Measurements from ENCODE around the gene MSX1. TPM values are rescaled to one million over a fixed set of nuclear protein-coding genes. Genes with fewer than 3 reads are reported as not detected.

The MSX1 gene
- polyA plus RNA-seq, 2 donors, result 0.36 to 0.37 TPM

- Histone ChIP-seq H3K9me3 (ENCODE audit: control insufficient read depth in 2 of 2, insufficient read depth in 1 of 2, low read depth in 1 of 2, low read length in 1 of 2) (no peaks in the 10 kb centered on the region), H3K4me3 (ENCODE audit: low read depth in 1 of 2, low read length in 2 of 2) (no peak overlapping the region), H3K4me1 (ENCODE audit: control insufficient read depth in 2 of 2, insufficient read depth in 2 of 2, low read length in 1 of 2) (no peaks in the 10 kb centered on the region), H3K27me3 (ENCODE audit: control insufficient read depth in 1 of 2, insufficient read depth in 2 of 2, low read length in 2 of 2) (no peaks in the 10 kb centered on the region), H3K27ac (ENCODE audit: low read depth in 2 of 2, low read length in 1 of 2) (no peak overlapping the region), H3K36me3 (ENCODE audit: control insufficient read depth in 2 of 2, insufficient read depth in 2 of 2, low read length in 1 of 2) (no peaks in the 10 kb centered on the region)
- WGBS, 2 donors, result 53 to 61% methylated on average over 16 of the region's 16 CpGs
Measured at GRCh38 chr4:4838936-4839810, 20.3 kb upstream of the MSX1 start.

DNA sequence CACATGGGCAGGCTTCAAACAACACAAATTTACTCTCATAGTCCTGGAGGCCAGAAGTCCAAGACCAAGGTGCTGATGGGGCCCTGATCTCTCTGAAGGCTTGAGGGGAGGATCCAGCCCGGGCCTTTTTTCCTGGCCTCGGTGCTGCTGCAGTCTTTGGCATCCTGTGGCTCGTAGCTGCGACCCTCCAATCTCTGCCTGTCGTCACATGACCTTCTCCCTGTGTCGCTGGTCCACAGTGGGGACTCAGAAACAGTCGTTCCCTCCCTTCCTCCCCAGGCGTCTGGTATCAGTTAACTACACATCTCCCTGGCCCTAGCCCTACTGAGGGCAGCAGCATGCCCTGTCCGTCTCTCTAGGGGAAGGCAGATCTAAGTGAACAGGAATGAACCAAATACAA lies 19.1 kb upstream of the MSX1 start:
- no peak overlapping the region for H3K4me3 ChIP-seq (ENCODE audit: low read depth in 1 of 2, low read length in 2 of 2)
- no peaks in the 10 kb centered on the region for H3K27me3 ChIP-seq (ENCODE audit: control insufficient read depth in 1 of 2, insufficient read depth in 2 of 2, low read length in 2 of 2)
- no peaks in the 10 kb centered on the region for H3K36me3 ChIP-seq (ENCODE audit: control insufficient read depth in 2 of 2, insufficient read depth in 2 of 2, low read length in 1 of 2)
- H3K9me3 ChIP-seq (ENCODE audit: control insufficient read depth in 2 of 2, insufficient read depth in 1 of 2, low read depth in 1 of 2, low read length in 1 of 2), result no peaks in the 10 kb centered on the region
- H3K27ac ChIP-seq (ENCODE audit: low read depth in 2 of 2, low read length in 1 of 2), result no peak overlapping the region
- H3K4me1 ChIP-seq (ENCODE audit: control insufficient read depth in 2 of 2, insufficient read depth in 2 of 2, low read length in 1 of 2), result no peaks in the 10 kb centered on the region
- WGBS, 2 donors, result 43 to 46% methylated on average over 9 of the region's 9 CpGs

GRCh38 chr4:4841156-4841555 lies 18.3 kb upstream of the MSX1 start:
- no peaks in the 10 kb centered on the region for H3K27me3 ChIP-seq (ENCODE audit: control insufficient read depth in 1 of 2, insufficient read depth in 2 of 2, low read length in 2 of 2)

DNA sequence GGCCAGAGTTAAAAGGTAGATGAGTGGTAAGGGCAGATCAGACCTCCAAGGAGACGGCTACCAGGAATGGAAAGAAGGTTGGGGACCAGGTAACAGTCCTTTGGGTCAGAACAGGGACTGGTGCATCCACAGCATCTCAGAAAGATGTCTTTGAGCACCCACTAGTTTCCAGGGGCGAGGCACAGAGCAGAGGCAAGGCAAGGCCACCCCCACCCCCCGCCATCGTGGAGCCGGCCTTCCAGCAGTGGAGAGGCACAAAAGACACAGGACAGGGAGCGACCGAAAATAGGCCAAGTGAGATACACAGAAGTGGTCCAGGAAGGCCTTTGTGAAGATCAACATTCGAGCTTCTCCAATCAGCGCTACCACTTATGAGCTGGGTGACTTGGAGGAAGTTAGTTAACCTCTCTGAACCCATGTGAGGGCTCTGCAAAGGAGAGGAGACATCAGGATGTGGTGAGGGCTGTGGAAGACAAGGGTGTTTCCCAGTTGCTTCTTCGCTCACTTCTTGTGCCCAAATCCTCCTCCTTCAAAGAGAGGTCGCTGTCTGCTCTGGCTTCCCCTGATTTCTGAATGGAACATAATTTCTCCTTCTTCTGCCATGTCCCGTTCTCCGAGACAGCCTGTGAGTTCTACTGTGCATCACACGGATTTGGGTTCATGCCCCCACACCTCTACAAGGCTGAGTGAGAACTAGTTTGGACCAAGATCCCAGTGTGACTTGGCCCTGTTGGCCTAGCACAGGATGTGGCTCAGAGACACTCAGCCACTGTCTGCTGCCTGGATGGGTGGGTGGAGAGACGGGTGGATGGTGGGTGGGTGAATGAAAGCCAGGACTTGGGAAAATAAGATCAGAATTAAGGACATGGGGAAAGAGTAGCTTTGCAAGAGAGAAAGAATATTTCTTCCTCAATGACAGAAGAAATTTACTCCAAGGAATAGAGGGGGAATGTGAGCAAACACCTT lies 16.7 kb upstream of the MSX1 start:
- no peaks in the 10 kb centered on the region for H3K36me3 ChIP-seq (ENCODE audit: control insufficient read depth in 2 of 2, insufficient read depth in 2 of 2, low read length in 1 of 2)
- no peaks in the 10 kb centered on the region for H3K27me3 ChIP-seq (ENCODE audit: control insufficient read depth in 1 of 2, insufficient read depth in 2 of 2, low read length in 2 of 2)
- no peaks in the 10 kb centered on the region for H3K4me1 ChIP-seq (ENCODE audit: control insufficient read depth in 2 of 2, insufficient read depth in 2 of 2, low read length in 1 of 2)
- no peak overlapping the region for H3K4me3 ChIP-seq (ENCODE audit: low read depth in 1 of 2, low read length in 2 of 2)
- peaks cover 0 to 2% of the 10 kb centered on the region in 2 donors for H3K9me3 ChIP-seq (ENCODE audit: control insufficient read depth in 2 of 2, insufficient read depth in 1 of 2, low read depth in 1 of 2, low read length in 1 of 2)
- WGBS, 2 donors, result 81 to 84% methylated on average over 15 of the region's 15 CpGs
- H3K27ac ChIP-seq (ENCODE audit: low read depth in 2 of 2, low read length in 1 of 2), result no peak overlapping the region

More at GRCh38 chr4:4841156-4841555, 18.3 kb upstream of the MSX1 start:
- Histone ChIP-seq H3K27ac (ENCODE audit: low read depth in 2 of 2, low read length in 1 of 2) (no peak overlapping the region), H3K4me3 (ENCODE audit: low read depth in 1 of 2, low read length in 2 of 2) (no peak overlapping the region), H3K9me3 (ENCODE audit: control insufficient read depth in 2 of 2, insufficient read depth in 1 of 2, low read depth in 1 of 2, low read length in 1 of 2) (no peaks in the 10 kb centered on the region), H3K36me3 (ENCODE audit: control insufficient read depth in 2 of 2, insufficient read depth in 2 of 2, low read length in 1 of 2) (no peaks in the 10 kb centered on the region), H3K4me1 (ENCODE audit: control insufficient read depth in 2 of 2, insufficient read depth in 2 of 2, low read length in 1 of 2) (no peaks in the 10 kb centered on the region)
- WGBS, 2 donors, result 80 to 83% methylated on average over 9 of the region's 9 CpGs

GRCh38 chr4:4843635-4844291 lies 15.7 kb upstream of the MSX1 start:
- H3K9me3 ChIP-seq (ENCODE audit: control insufficient read depth in 2 of 2, insufficient read depth in 1 of 2, low read depth in 1 of 2, low read length in 1 of 2), result peaks cover 0 to 4% of the 10 kb centered on the region in 2 donors
- H3K36me3 ChIP-seq (ENCODE audit: control insufficient read depth in 2 of 2, insufficient read depth in 2 of 2, low read length in 1 of 2), result no peaks in the 10 kb centered on the region
- 27 to 28% methylated on average over 16 of the region's 16 CpGs for WGBS, 2 donors
- no peak overlapping the region for H3K27ac ChIP-seq (ENCODE audit: low read depth in 2 of 2, low read length in 1 of 2)
- no peaks in the 10 kb centered on the region for H3K27me3 ChIP-seq (ENCODE audit: control insufficient read depth in 1 of 2, insufficient read depth in 2 of 2, low read length in 2 of 2)
- no peak overlapping the region for H3K4me3 ChIP-seq (ENCODE audit: low read depth in 1 of 2, low read length in 2 of 2)
- no peaks in the 10 kb centered on the region for H3K4me1 ChIP-seq (ENCODE audit: control insufficient read depth in 2 of 2, insufficient read depth in 2 of 2, low read length in 1 of 2)

DNA sequence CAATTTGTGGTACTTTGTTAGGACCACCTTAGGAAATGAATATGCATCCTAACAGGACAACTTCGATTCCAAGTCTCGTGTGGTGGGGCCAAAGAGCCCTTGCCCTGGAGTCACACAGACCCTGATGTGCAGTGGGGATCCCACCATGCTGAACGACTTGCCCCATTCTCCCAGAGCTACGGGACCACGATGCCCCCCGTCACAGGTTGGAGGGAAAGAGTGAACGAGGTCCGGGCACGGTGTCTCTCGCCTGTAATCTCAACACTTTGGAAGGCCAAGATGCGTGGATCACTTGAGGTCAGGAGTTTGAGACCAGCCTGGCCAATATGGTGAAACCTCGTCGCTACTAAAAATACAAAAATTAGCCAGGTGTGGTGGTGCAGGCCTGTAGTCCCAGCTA lies 14.4 kb upstream of the MSX1 start:
- Histone ChIP-seq H3K27ac (ENCODE audit: low read depth in 2 of 2, low read length in 1 of 2) (no peak overlapping the region), H3K4me3 (ENCODE audit: low read depth in 1 of 2, low read length in 2 of 2) (no peak overlapping the region), H3K27me3 (ENCODE audit: control insufficient read depth in 1 of 2, insufficient read depth in 2 of 2, low read length in 2 of 2) (no peaks in the 10 kb centered on the region), H3K36me3 (ENCODE audit: control insufficient read depth in 2 of 2, insufficient read depth in 2 of 2, low read length in 1 of 2) (no peaks in the 10 kb centered on the region), H3K9me3 (ENCODE audit: control insufficient read depth in 2 of 2, insufficient read depth in 1 of 2, low read depth in 1 of 2, low read length in 1 of 2) (peaks cover 0 to 4% of the 10 kb centered on the region in 2 donors), H3K4me1 (ENCODE audit: control insufficient read depth in 2 of 2, insufficient read depth in 2 of 2, low read length in 1 of 2) (no peaks in the 10 kb centered on the region)
- 90 to 93% methylated on average over 13 of the region's 13 CpGs for WGBS, 2 donors

DNA sequence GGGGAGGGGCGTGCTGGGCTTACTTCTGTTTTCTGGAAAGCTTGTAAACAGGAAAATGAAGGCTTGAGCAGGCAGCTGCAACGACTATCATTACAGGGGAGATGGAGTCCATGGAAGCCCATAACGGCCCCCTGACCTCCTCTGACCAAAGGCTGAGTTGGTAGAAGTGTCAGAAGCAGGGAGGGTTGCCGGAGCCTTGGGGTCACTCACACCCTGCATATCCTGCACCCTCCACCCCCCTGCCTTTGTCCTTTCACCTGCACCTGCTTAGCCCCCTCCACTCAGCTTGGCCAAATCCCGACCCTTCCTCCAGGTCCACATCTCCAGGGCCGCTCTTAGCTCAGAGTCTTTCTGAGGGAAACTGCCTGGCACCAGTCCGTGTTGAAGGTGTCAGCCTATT lies 12.5 kb upstream of the MSX1 start:
- no peak overlapping the region for H3K27ac ChIP-seq (ENCODE audit: low read depth in 2 of 2, low read length in 1 of 2)
- peaks cover 4 to 7% of the 10 kb centered on the region in 2 donors for H3K27me3 ChIP-seq (ENCODE audit: control insufficient read depth in 1 of 2, insufficient read depth in 2 of 2, low read length in 2 of 2)
- peaks cover 0 to 6% of the 10 kb centered on the region in 2 donors for H3K9me3 ChIP-seq (ENCODE audit: control insufficient read depth in 2 of 2, insufficient read depth in 1 of 2, low read depth in 1 of 2, low read length in 1 of 2)
- H3K36me3 ChIP-seq (ENCODE audit: control insufficient read depth in 2 of 2, insufficient read depth in 2 of 2, low read length in 1 of 2), result no peaks in the 10 kb centered on the region
- whole genome bisulfite sequencing, 2 donors, result 53 to 64% methylated on average over 7 of the region's 7 CpGs
- no peak overlapping the region for H3K4me3 ChIP-seq (ENCODE audit: low read depth in 1 of 2, low read length in 2 of 2)
- no peaks in the 10 kb centered on the region for H3K4me1 ChIP-seq (ENCODE audit: control insufficient read depth in 2 of 2, insufficient read depth in 2 of 2, low read length in 1 of 2)

DNA sequence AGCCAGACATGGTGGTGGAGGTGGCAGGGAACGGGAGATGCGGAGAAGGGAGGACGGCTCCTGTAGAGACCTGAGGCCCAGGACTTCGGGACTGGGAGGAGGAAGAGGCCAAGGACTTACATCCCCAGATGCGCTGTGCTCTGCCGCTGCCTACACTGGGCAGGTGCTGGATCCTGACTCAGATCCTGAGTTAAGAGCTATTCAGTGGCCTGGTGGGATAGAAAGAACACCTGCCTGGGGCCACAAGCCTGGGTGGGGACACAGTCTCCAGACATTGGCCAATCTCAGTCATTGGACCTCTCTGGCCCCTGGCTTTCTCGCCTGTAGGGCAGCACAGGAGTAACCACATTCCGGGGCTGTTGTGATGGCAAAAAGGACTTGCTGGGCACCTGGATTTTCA lies 10.9 kb upstream of the MSX1 start:
- Histone ChIP-seq H3K36me3 (ENCODE audit: control insufficient read depth in 2 of 2, insufficient read depth in 2 of 2, low read length in 1 of 2) (no peaks in the 10 kb centered on the region), H3K9me3 (ENCODE audit: control insufficient read depth in 2 of 2, insufficient read depth in 1 of 2, low read depth in 1 of 2, low read length in 1 of 2) (peaks cover 0 to 6% of the 10 kb centered on the region in 2 donors), H3K27me3 (ENCODE audit: control insufficient read depth in 1 of 2, insufficient read depth in 2 of 2, low read length in 2 of 2) (peaks cover 4 to 7% of the 10 kb centered on the region in 2 donors), H3K4me3 (ENCODE audit: low read depth in 1 of 2, low read length in 2 of 2) (no peak overlapping the region), H3K4me1 (ENCODE audit: control insufficient read depth in 2 of 2, insufficient read depth in 2 of 2, low read length in 1 of 2) (peaks cover 0 to 5% of the 10 kb centered on the region in 2 donors), H3K27ac (ENCODE audit: low read depth in 2 of 2, low read length in 1 of 2) (no peak overlapping the region)
- WGBS, 2 donors, result 81 to 94% methylated on average over 8 of the region's 8 CpGs

DNA sequence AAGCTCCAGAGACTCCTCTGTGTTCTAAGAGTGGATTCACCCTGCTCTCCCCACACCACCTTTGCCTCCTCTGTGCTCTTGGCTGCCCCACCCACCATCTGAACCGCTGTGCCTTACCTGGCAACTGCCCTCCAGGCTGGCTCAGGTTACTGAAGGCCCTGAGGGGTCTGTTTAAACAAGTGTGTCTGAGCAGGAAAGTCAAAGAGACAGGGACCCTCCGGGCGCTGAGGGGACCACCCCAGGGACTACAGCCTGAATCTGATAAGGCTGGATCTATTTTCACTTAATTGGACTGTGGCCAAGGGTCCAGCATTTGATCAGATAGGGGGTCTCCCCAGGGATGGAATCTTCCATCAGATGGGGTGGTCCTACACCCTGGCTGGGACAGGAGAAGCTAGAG lies 10.4 kb upstream of the MSX1 start:
- Histone ChIP-seq H3K4me3 (ENCODE audit: low read depth in 1 of 2, low read length in 2 of 2) (no peak overlapping the region), H3K27ac (ENCODE audit: low read depth in 2 of 2, low read length in 1 of 2) (no peak overlapping the region), H3K27me3 (ENCODE audit: control insufficient read depth in 1 of 2, insufficient read depth in 2 of 2, low read length in 2 of 2) (peaks cover 4 to 7% of the 10 kb centered on the region in 2 donors), H3K36me3 (ENCODE audit: control insufficient read depth in 2 of 2, insufficient read depth in 2 of 2, low read length in 1 of 2) (no peaks in the 10 kb centered on the region), H3K9me3 (ENCODE audit: control insufficient read depth in 2 of 2, insufficient read depth in 1 of 2, low read depth in 1 of 2, low read length in 1 of 2) (peaks cover 0 to 6% of the 10 kb centered on the region in 2 donors), H3K4me1 (ENCODE audit: control insufficient read depth in 2 of 2, insufficient read depth in 2 of 2, low read length in 1 of 2) (peaks cover 0 to 5% of the 10 kb centered on the region in 2 donors)
- WGBS, 2 donors, result 39 to 40% methylated on average over 3 of the region's 3 CpGs
